SU-DHL-6 (cell line): ENCODE data around the gene ALG9.

ENCODE experiments used
- H2AFZ ChIP-seq: fragments of 200-600 bp; sonication (generic); 2 replicates; pipeline ENCODE4 v1.6.1; 2014; ENCODE audit warnings: low read depth, mild to moderate bottlenecking, moderate library complexity, mixed read lengths, antibody characterized with exemption, low read length; ENCODE audit not compliant: severe bottlenecking
- H3F3A ChIP-seq: fragments of 200-600 bp; shearing (Covaris generic); 2 replicates; pipeline ENCODE4 v1.6.0; 2016; ENCODE audit warnings: antibody characterized with exemption, mild to moderate bottlenecking; ENCODE audit not compliant: insufficient read depth
- H3K27ac ChIP-seq: fragments of 200-600 bp; sonication (generic); 2 replicates; pipeline ENCODE4 v1.5.1; 2016; ENCODE audit warnings: low read depth, mild to moderate bottlenecking, low read length, moderate library complexity, mixed read lengths
- H3K27me3 ChIP-seq: fragments of 200-600 bp; sonication (generic), shearing (Covaris generic); 2 replicates; pipeline ENCODE4 v1.6.0; 2014; ENCODE audit warnings: mild to moderate bottlenecking, low read length
- H3K36me3 ChIP-seq: fragments of 200-600 bp; sonication (generic); 2 replicates; pipeline ENCODE4 v1.6.1; 2014; ENCODE audit warnings: mild to moderate bottlenecking, low read length, mixed read lengths
- H3K4me2 ChIP-seq: fragments of 300-600, 200-600 bp; shearing (Covaris generic), sonication (generic); 2 replicates; pipeline ENCODE4 v1.6.0; 2014; ENCODE audit warnings: low read length, low read depth, mild to moderate bottlenecking; ENCODE audit not compliant: poor library complexity, severe bottlenecking
- H3K4me3 ChIP-seq: fragments of 200-600 bp; sonication (generic); 2 replicates; pipeline ENCODE4 v1.5.1; 2014; ENCODE audit warnings: antibody characterized with exemption, low read length, mild to moderate bottlenecking, mixed read lengths; ENCODE audit not compliant: insufficient read depth, poor library complexity, severe bottlenecking
- H3K79me2 ChIP-seq: fragments of 200-600 bp; sonication (generic); 2 replicates; pipeline ENCODE4 v1.6.1; 2014; ENCODE audit warnings: mild to moderate bottlenecking, low read length, moderate library complexity; ENCODE audit not compliant: insufficient read depth
- H3K9ac ChIP-seq: fragments of 200-600 bp; sonication (generic); 2 replicates; pipeline ENCODE4 v1.7.0; 2014; ENCODE audit warnings: mild to moderate bottlenecking, low read length
- H3K9me2 ChIP-seq: fragments of 200-600 bp; sonication (generic); replicated peaks from 2 replicates; pipeline ENCODE4 v1.6.1; 2014; ENCODE audit warnings: low read length; ENCODE audit not compliant: insufficient read depth
- H3K9me3 ChIP-seq: fragments of 200-600 bp; sonication (generic); 2 replicates; pipeline ENCODE4 v1.6.1; 2014; ENCODE audit warnings: low read length, mixed read lengths; ENCODE audit not compliant: insufficient read depth
- H4K20me1 ChIP-seq: fragments of 200-600 bp; sonication (generic); 2 replicates; pipeline ENCODE4 v1.6.1; 2014; ENCODE audit warnings: low read depth, mild to moderate bottlenecking, antibody characterized with exemption, low read length, moderate library complexity, mixed read lengths
- CTCF ChIP-seq: fragments of 200-600 bp; sonication (generic); IDR thresholded peaks from one replicate; pipeline ENCODE4 v1.5.1; 2017; ENCODE audit warnings: antibody characterized with exemption, mild to moderate bottlenecking, low read length, moderate library complexity; ENCODE audit not compliant: insufficient read depth, poor library complexity, severe bottlenecking
- EZH2phosphoT487 ChIP-seq: fragments of 200-600 bp; sonication (generic), shearing (Covaris generic); conservative IDR thresholded peaks from 2 replicates; pipeline ENCODE4 v1.6.1; 2018; ENCODE audit warnings: mild to moderate bottlenecking, antibody characterized with exemption, low read length, moderate library complexity, mixed read lengths

The ALG9 gene

GRCh38 chr11:111765320-111765983 lies 105.9 kb downstream of the ALG9 start:
- TF ChIP-seq EZH2phosphoT487 (no peak), CTCF (no peak)
- H3K79me2 ChIP-seq = no peaks in the 10 kb centered on the region
- peak overlapping the region; percentile 92 for H2AFZ ChIP-seq

GRCh38 chr11:111764621-111765020 lies 106.8 kb downstream of the ALG9 start:
- H3K36me3 ChIP-seq = peaks cover 9% of the 10 kb centered on the region
- peak overlapping the region; percentile 87 for H3K4me3 ChIP-seq
- H3K9me2 ChIP-seq = no peaks in the 10 kb centered on the region
- peak overlapping the region; percentile 77; the same call in 1 of the 2 replicates for H3K9ac ChIP-seq
- no peak overlapping the region for H3K27ac ChIP-seq
- no peaks in the 10 kb centered on the region for H3K27me3 ChIP-seq
- TF ChIP-seq CTCF (no peak), EZH2phosphoT487 (no peak)
- H3K9me3 ChIP-seq = no peaks in the 10 kb centered on the region
- H3K4me2 ChIP-seq = peak overlapping the region; percentile 88
- H2AFZ ChIP-seq = no peak overlapping the region
- H3F3A ChIP-seq = no peaks in the 10 kb centered on the region
- no peaks in the 10 kb centered on the region for H3K79me2 ChIP-seq
- no peaks in the 10 kb centered on the region for H4K20me1 ChIP-seq

More at GRCh38 chr11:111765320-111765983, 105.9 kb downstream of the ALG9 start:
- Histone ChIP-seq H4K20me1 (no peaks in the 10 kb centered on the region), H3F3A (no peaks in the 10 kb centered on the region), H3K9me2 (no peaks in the 10 kb centered on the region), H3K27me3 (no peaks in the 10 kb centered on the region), H3K36me3 (peaks cover 6% of the 10 kb centered on the region), H3K4me3 (peak overlapping the region; percentile 87), H3K9me3 (no peaks in the 10 kb centered on the region), H3K27ac (no peak overlapping the region), H3K9ac (peak overlapping the region; percentile 77), H3K4me2 (peak overlapping the region; percentile 88)

GRCh38 chr11:111762981-111763643 lies 108.3 kb downstream of the ALG9 start:
- Histone ChIP-seq H3K79me2 (no peaks in the 10 kb centered on the region), H3K9ac (no peak overlapping the region), H3F3A (no peaks in the 10 kb centered on the region; the same call in 1 of the 2 replicates), H4K20me1 (no peaks in the 10 kb centered on the region), H3K4me3 (no peak overlapping the region), H3K36me3 (peaks cover 16% of the 10 kb centered on the region), H3K9me2 (no peaks in the 10 kb centered on the region), H3K4me2 (no peak overlapping the region), H3K27me3 (no peaks in the 10 kb centered on the region), H3K9me3 (no peaks in the 10 kb centered on the region), H2AFZ (no peak overlapping the region), H3K27ac (no peak overlapping the region)
- TF ChIP-seq EZH2phosphoT487 (no peak), CTCF (no peak)
